H7 (cell line): ENCODE measurements around the gene RGS6. TPM values are rescaled to one million over a fixed set of nuclear protein-coding genes. Genes with fewer than 3 reads are reported as not detected.
"Not testable (repeated sequence)": the region's sequence is repeated elsewhere in the genome, so short reads cannot be mapped to it uniquely, and the experiment has no call there.

Experiments
- DNase-seq: peaks from one replicate; pipeline ENCODE4 v3.0.0; 2012
- H3K27me3 ChIP-seq: 2 replicates; pipeline ENCODE4 v1.6.0; 2011; ENCODE audit warnings: mild to moderate bottlenecking, low read length; ENCODE audit not compliant: control insufficient read depth, insufficient read depth
- H3K36me3 ChIP-seq: replicated peaks from 2 replicates; pipeline ENCODE4 v1.5.1; 2011; ENCODE audit warnings: low read length; ENCODE audit not compliant: control insufficient read depth, insufficient read depth
- H3K4me3 ChIP-seq: 2 replicates; pipeline ENCODE4 v1.5.1; 2011; ENCODE audit warnings: low read depth, mild to moderate bottlenecking, control low read depth, low read length, moderate library complexity; ENCODE audit not compliant: insufficient read depth
- total RNA-seq: library from RNA; depleted of rRNA; stranded (reverse); fragments of >200 nt; shearing (Covaris generic); gene quantifications from 2 replicates; pipeline ENCODE4 v1.2.3, GENCODE V29; 2014

RGS6 gene
- total RNA-seq, 1 experiment from 2014 or later, result 0.87 TPM

DNA sequence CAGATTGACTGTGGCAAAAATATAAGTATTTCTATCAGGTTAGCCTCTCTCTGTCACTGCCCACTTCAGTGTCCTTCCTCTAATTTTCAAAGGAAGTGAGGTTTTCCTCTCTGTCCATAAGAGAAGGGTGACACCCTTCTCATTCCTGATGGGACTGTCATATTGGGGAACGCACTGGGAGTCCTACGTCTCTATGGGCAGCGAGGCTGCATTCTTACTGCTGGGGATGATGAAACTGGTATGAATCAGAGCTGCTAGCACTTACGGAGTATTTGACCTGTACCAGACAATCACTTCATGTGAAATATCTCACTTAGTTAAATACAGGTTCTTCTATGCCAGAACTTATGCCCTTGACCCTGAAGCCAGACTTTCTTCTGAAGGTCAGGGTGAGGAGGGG, 525.4 kb downstream of the RGS6 start:
- H3K27me3 ChIP-seq, result no peaks in the 10 kb centered on the region
- no peak overlapping the region for H3K4me3 ChIP-seq
- DNase-seq, result no peak
- H3K36me3 ChIP-seq, result no peaks in the 10 kb centered on the region

- no peaks in the 10 kb centered on the region for H3K36me3 ChIP-seq
- no peak for DNase-seq
- H3K4me3 ChIP-seq, result no peak overlapping the region
- H3K27me3 ChIP-seq, result no peaks in the 10 kb centered on the region
Measured at GRCh38 chr14:72462056-72462455, 529.8 kb downstream of the RGS6 start.

GRCh38 chr14:72463291-72463866, 531.1 kb downstream of the RGS6 start:
- no peaks in the 10 kb centered on the region for H3K27me3 ChIP-seq
- H3K36me3 ChIP-seq, result no peaks in the 10 kb centered on the region
- H3K4me3 ChIP-seq, result no peak overlapping the region
- DNase-seq, result no peak

GRCh38 chr14:72464226-72464625, 532.0 kb downstream of the RGS6 start:
- no peaks in the 10 kb centered on the region for H3K36me3 ChIP-seq
- no peak overlapping the region for H3K4me3 ChIP-seq
- DNase-seq, result no peak
- no peaks in the 10 kb centered on the region for H3K27me3 ChIP-seq

- DNase-seq, result no peak
- Histone ChIP-seq H3K27me3 (no peaks in the 10 kb centered on the region), H3K4me3 (no peak overlapping the region), H3K36me3 (no peaks in the 10 kb centered on the region)
Measured at GRCh38 chr14:72466325-72466724, 534.1 kb downstream of the RGS6 start.

DNA sequence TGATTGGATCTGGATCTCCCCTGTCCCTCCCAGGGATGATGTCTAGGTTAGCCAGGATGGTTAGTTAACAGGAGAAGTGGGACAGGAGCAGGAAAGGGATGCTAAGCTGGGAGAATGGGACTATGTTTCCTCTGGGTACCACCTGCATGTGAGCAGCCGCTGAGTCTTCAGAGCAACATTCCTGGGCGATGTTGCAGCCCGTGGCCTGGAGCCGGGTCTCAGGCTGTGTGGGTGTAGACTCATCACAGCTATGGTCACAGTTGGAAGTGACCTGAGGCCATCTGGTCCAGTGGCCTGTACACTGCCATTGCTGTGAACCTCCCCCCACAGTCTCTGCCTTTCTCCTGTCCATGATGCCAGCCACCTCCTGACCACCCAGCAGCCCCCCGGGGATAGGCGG, 539.1 kb downstream of the RGS6 start:
- no peak for DNase-seq
- no peaks in the 10 kb centered on the region for H3K27me3 ChIP-seq
- no peak overlapping the region for H3K4me3 ChIP-seq
- H3K36me3 ChIP-seq, result no peaks in the 10 kb centered on the region

GRCh38 chr14:72472845-72473244, 540.6 kb downstream of the RGS6 start:
- no peaks in the 10 kb centered on the region for H3K36me3 ChIP-seq
- H3K27me3 ChIP-seq, result no peaks in the 10 kb centered on the region
- no peak overlapping the region for H3K4me3 ChIP-seq
- peak; percentile 38 for DNase-seq

- DNase-seq, result no peak
- Histone ChIP-seq H3K27me3 (no peaks in the 10 kb centered on the region), H3K36me3 (no peaks in the 10 kb centered on the region), H3K4me3 (no peak overlapping the region)
Measured at GRCh38 chr14:72476657-72477499, 544.6 kb downstream of the RGS6 start.

GRCh38 chr14:72477578-72477977, 545.3 kb downstream of the RGS6 start:
- not testable (repeated sequence) for H3K4me3 ChIP-seq, H3K36me3 ChIP-seq, H3K27me3 ChIP-seq, DNase-seq

DNA sequence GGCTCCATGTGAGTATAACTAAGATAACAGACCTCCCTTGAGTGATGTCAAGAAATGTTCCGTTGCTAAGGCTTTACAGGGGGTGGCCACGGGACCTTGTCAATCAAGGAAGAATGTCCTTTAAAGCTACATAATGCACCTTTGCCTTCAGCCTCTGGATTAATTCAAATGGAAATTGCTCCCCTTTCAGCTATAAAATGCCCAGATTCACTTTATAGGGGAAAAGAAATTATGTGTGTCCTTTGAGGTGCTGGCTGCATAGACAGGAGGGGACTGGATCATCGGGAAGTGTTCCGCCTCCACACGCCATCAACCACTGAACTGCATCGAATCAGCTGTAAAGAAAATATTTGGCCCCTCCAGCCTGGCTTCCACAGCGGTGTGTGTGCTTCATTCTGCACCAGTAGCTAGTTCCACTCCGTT, 546.3 kb downstream of the RGS6 start:
- DNase-seq, result no peak

DNA sequence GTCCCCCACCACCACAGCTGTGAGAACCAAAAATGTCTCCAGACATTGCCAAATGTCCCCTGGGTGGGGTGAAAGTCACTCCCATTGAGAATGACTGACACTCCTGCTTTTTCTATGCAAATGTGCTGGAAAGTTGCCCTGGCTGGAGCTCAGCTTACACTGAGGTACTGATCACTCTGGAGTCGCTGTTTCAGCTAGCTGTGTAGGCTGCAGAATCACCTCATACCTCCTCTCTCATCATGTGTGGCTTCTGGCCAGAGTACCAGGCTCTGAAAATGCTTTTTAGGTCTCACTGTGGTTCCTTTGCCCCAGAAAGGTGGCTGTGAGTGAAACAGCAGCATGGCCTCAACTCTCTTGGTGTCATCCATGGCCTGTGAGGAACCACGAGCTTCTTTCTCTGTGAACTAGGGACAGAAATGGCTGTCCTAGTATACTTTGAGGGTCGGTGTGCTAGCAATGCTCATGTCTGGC, 547.3 kb downstream of the RGS6 start:
- no peaks in the 10 kb centered on the region for H3K27me3 ChIP-seq
- DNase-seq, result peak; percentile 33
- no peak overlapping the region for H3K4me3 ChIP-seq
- H3K36me3 ChIP-seq, result no peaks in the 10 kb centered on the region

More for the DNA sequence above, 546.3 kb downstream of the RGS6 start:
- Histone ChIP-seq H3K4me3 (no peak overlapping the region), H3K36me3 (no peaks in the 10 kb centered on the region), H3K27me3 (no peaks in the 10 kb centered on the region)

- DNase-seq, result no peak
- Histone ChIP-seq H3K36me3 (no peaks in the 10 kb centered on the region), H3K27me3 (no peaks in the 10 kb centered on the region), H3K4me3 (no peak overlapping the region)
Measured at GRCh38 chr14:72480464-72481243, 548.4 kb downstream of the RGS6 start.

DNA sequence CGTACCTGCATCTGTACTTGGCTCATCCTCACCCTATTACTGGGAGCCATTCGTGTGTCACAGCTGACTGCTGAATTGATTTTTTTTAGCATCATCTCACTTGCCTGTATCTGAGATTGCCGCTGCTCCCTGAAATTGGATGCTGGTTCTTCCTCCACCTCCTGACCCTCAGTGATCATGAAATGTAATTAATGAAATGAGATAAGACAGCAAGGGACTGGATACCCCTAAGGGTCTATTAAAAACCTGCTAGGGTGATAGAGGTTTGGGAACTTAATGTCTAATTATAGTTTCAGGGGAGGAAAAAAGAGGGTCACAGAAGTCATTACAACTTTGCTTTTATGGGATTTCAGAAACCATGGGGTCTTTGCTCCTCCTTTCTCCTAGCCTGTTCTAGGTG, 551.1 kb downstream of the RGS6 start:
- DNase-seq, result no peak
- H3K4me3 ChIP-seq, result no peak overlapping the region
- H3K27me3 ChIP-seq, result no peaks in the 10 kb centered on the region
- H3K36me3 ChIP-seq, result no peaks in the 10 kb centered on the region

- Histone ChIP-seq H3K36me3 (no peaks in the 10 kb centered on the region), H3K27me3 (no peaks in the 10 kb centered on the region), H3K4me3 (no peak overlapping the region)
- no peak for DNase-seq
Measured at GRCh38 chr14:72485695-72486094, 553.5 kb downstream of the RGS6 start.

GRCh38 chr14:72488514-72488913, 556.3 kb downstream of the RGS6 start:
- Histone ChIP-seq H3K27me3 (no peaks in the 10 kb centered on the region), H3K4me3 (no peak overlapping the region), H3K36me3 (no peaks in the 10 kb centered on the region)
- DNase-seq, result no peak
